Loucy (cell line): ENCODE results near the gene WDPCP.

Source experiments
- H2AFZ ChIP-seq: fragments of 200-600 bp; sonication (generic); 2 replicates; pipeline ENCODE4 v1.6.0; 2016; ENCODE audit warnings: antibody characterized with exemption, mild to moderate bottlenecking, low read length, moderate library complexity
- H3F3A ChIP-seq: fragments of 200-600 bp; 2 replicates; pipeline ENCODE4 v1.6.0; 2016; ENCODE audit warnings: antibody characterized with exemption, low read depth, mild to moderate bottlenecking
- H3K27me3 ChIP-seq: fragments of 200-600 bp; sonication (generic); 2 replicates; pipeline ENCODE4 v1.6.1; 2014; ENCODE audit warnings: low read length, mild to moderate bottlenecking; ENCODE audit not compliant: insufficient read depth, poor library complexity, severe bottlenecking
- H3K36me3 ChIP-seq: fragments of 200-600 bp; sonication (generic); 2 replicates; pipeline ENCODE4 v1.6.1; 2016; ENCODE audit warnings: low read length; ENCODE audit not compliant: insufficient read depth
- H3K4me1 ChIP-seq: fragments of 200-600 bp; sonication (generic); 2 replicates; pipeline ENCODE4 v1.5.1; 2014; ENCODE audit warnings: low read length, mild to moderate bottlenecking; ENCODE audit not compliant: insufficient read depth, poor library complexity, severe bottlenecking
- H3K4me2 ChIP-seq: fragments of 200-600 bp; sonication (generic); 2 replicates; pipeline ENCODE4 v1.6.0; 2014; ENCODE audit warnings: antibody characterized with exemption, low read length, low read depth, mild to moderate bottlenecking; ENCODE audit not compliant: poor library complexity, severe bottlenecking
- H3K4me3 ChIP-seq: fragments of 200-600 bp; sonication (generic); 2 replicates; pipeline ENCODE4 v1.5.1; 2014; ENCODE audit warnings: low read length, mild to moderate bottlenecking, mixed read lengths; ENCODE audit not compliant: poor library complexity, severe bottlenecking
- H3K79me2 ChIP-seq: fragments of 200-600 bp; sonication (generic); 2 replicates; pipeline ENCODE4 v1.6.1; 2014; ENCODE audit warnings: low read length; ENCODE audit not compliant: insufficient read depth
- H3K9ac ChIP-seq: fragments of 200-600 bp; sonication (generic); 2 replicates; pipeline ENCODE4 v1.6.0; 2014; ENCODE audit warnings: mild to moderate bottlenecking, low read depth, low read length, moderate library complexity; ENCODE audit not compliant: poor library complexity, severe bottlenecking
- H3K9me2 ChIP-seq: fragments of 200-600 bp; sonication (generic); replicated peaks from 2 replicates; pipeline ENCODE4 v1.6.1; 2016; ENCODE audit warnings: low read depth, low read length, mixed read lengths
- H3K9me3 ChIP-seq: fragments of 200-600 bp; sonication (generic); 2 replicates; pipeline ENCODE4 v1.6.1; 2014; ENCODE audit warnings: mild to moderate bottlenecking, antibody characterized with exemption, low read length, low read depth; ENCODE audit not compliant: insufficient read depth
- H4K20me1 ChIP-seq: fragments of 200-600 bp; sonication (generic); 2 replicates; pipeline ENCODE4 v1.6.0; 2014; ENCODE audit warnings: antibody characterized with exemption, low read length, mild to moderate bottlenecking; ENCODE audit not compliant: insufficient read depth, poor library complexity, severe bottlenecking
- CTCF ChIP-seq: fragments of 200-600 bp; sonication (generic); conservative IDR thresholded peaks from 2 replicates; pipeline ENCODE4 v1.5.1; 2014; ENCODE audit warnings: mild to moderate bottlenecking, antibody characterized with exemption, low read length
- EZH2phosphoT487 ChIP-seq: fragments of 200-600 bp; IDR thresholded peaks from 2 replicates; pipeline ENCODE4 v1.6.1; 2018; ENCODE audit warnings: antibody characterized with exemption, mild to moderate bottlenecking, moderate library complexity, borderline replicate concordance

Gene WDPCP

DNA sequence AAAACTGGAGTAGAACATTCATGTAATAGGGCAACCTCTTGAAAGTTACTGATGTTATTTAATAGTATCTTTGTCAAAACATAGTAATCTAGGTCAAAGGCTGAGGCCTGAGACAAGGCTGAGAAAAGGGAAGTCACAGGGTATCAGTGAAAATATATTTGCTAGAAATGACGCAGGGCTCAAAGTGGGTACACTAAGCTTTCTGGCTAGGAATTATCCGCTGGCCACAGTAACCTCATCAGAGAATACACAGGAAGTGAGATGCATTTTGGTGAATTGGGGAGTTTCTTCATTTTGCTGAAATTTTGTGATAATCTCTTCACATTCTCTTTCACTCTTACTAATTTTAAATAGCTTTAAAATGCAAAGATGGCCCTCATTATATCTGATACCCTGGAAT, 330.8 kb downstream of the WDPCP start:
- Histone ChIP-seq H3K4me2 (no peak overlapping the region), H3K27me3 (no peaks in the 10 kb centered on the region), H4K20me1 (no peaks in the 10 kb centered on the region), H3K9me2 (no peaks in the 10 kb centered on the region), H2AFZ (no peak overlapping the region), H3F3A (no peaks in the 10 kb centered on the region), H3K36me3 (no peaks in the 10 kb centered on the region), H3K79me2 (no peaks in the 10 kb centered on the region), H3K4me1 (peaks cover 5% of the 10 kb centered on the region), H3K9ac (no peak overlapping the region), H3K9me3 (no peaks in the 10 kb centered on the region), H3K4me3 (no peak overlapping the region)
- no peak for TF ChIP-seq EZH2phosphoT487
- TF ChIP-seq CTCF = no peak

GRCh38 chr2:63249161-63249560, 339.1 kb downstream of the WDPCP start:
- TF ChIP-seq EZH2phosphoT487 (no peak), CTCF (no peak)
- no peaks in the 10 kb centered on the region for H4K20me1 ChIP-seq

DNA sequence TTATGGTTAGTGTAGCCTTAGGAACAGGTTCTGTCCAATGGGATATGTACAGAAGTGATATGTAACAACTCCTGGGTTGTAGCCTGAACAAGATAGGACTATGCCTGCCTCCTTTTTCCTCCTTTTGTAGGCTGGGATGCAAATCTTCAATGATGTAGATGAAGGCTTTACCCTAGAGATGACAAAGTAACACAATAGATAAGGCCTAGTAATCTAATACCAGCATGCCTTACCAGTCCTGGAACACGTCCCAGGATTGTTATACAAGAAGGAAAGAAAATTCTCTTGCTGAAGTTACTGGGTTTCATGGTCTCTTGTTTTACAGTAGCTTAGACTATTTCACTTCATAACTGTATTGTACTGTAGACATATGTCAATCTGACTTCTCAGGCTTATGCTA, 345.5 kb downstream of the WDPCP start:
- H3K4me1 ChIP-seq = peaks cover 5% of the 10 kb centered on the region
- no peaks in the 10 kb centered on the region for H3K79me2 ChIP-seq
- H3K9me2 ChIP-seq = no peaks in the 10 kb centered on the region

More at GRCh38 chr2:63249161-63249560, 339.1 kb downstream of the WDPCP start:
- no peak overlapping the region for H2AFZ ChIP-seq
- no peak overlapping the region for H3K4me2 ChIP-seq
- no peaks in the 10 kb centered on the region for H3K27me3 ChIP-seq
- H3K4me1 ChIP-seq = peaks cover 3% of the 10 kb centered on the region
- no peak overlapping the region for H3K4me3 ChIP-seq
- no peaks in the 10 kb centered on the region for H3K79me2 ChIP-seq
- H3K9ac ChIP-seq = no peak overlapping the region
- H3K36me3 ChIP-seq = no peaks in the 10 kb centered on the region
- H3K9me3 ChIP-seq = no peaks in the 10 kb centered on the region
- H3F3A ChIP-seq = no peaks in the 10 kb centered on the region
- H3K9me2 ChIP-seq = no peaks in the 10 kb centered on the region

More for the DNA sequence above, 345.5 kb downstream of the WDPCP start:
- H3F3A ChIP-seq = no peaks in the 10 kb centered on the region
- H3K9ac ChIP-seq = no peak overlapping the region
- TF ChIP-seq EZH2phosphoT487 (no peak), CTCF (no peak)
- H2AFZ ChIP-seq = no peak overlapping the region
- H3K36me3 ChIP-seq = no peaks in the 10 kb centered on the region
- H3K9me3 ChIP-seq = no peaks in the 10 kb centered on the region
- no peak overlapping the region for H3K4me3 ChIP-seq
- H3K27me3 ChIP-seq = no peaks in the 10 kb centered on the region
- no peaks in the 10 kb centered on the region for H4K20me1 ChIP-seq
- no peak overlapping the region for H3K4me2 ChIP-seq
